GM23338 (cell line): ENCODE results near the gene MYL5. TPM values are rescaled to one million over a fixed set of nuclear protein-coding genes. Genes with fewer than 3 reads are reported as not detected.

Source experiments
- ATAC-seq: fragments of 200-7000 bp; cut with Tn5 transposase; 3 replicates; pipeline ENCODE4 v1.9.1; 2020
- DNase-seq: peaks from one replicate; pipeline ENCODE4 v3.0.0-alpha.2; 2015; ENCODE audit warnings: low spot score
- H2AFZ ChIP-seq: fragments of 200-600 bp; sonication (generic); 2 replicates; pipeline ENCODE4 v1.8.0; 2016; ENCODE audit warnings: antibody characterized with exemption, mild to moderate bottlenecking, moderate library complexity
- H3F3A ChIP-seq: fragments of 200-600 bp; sonication (generic); replicated peaks from 2 replicates; pipeline ENCODE4 v1.8.0; 2017; ENCODE audit warnings: antibody characterized with exemption, mixed run types, low read depth
- H3K27ac ChIP-seq: fragments of 200-600 bp; sonication (generic); 2 replicates; pipeline ENCODE4 v1.6.1; 2016; ENCODE audit warnings: low read depth
- H3K27me3 ChIP-seq: fragments of 200-600 bp; sonication (generic); 2 replicates; pipeline ENCODE4 v1.8.0; 2016; ENCODE audit warnings: mild to moderate bottlenecking, mixed run types, moderate library complexity; ENCODE audit not compliant: insufficient read depth
- H3K36me3 ChIP-seq: fragments of 200-600 bp; sonication (generic); 2 replicates; pipeline ENCODE4 v1.8.0; 2016; ENCODE audit warnings: mild to moderate bottlenecking; ENCODE audit not compliant: insufficient read depth
- H3K4me1 ChIP-seq: fragments of 200-600 bp; sonication (generic); 2 replicates; pipeline ENCODE4 v1.8.0; 2016; ENCODE audit warnings: mild to moderate bottlenecking, moderate library complexity; ENCODE audit not compliant: insufficient read depth
- H3K4me2 ChIP-seq: fragments of 200-600 bp; sonication (generic); 2 replicates; pipeline ENCODE4 v1.7.1; 2017; ENCODE audit warnings: mixed run types
- H3K4me3 ChIP-seq: fragments of 200-600 bp; sonication (generic); 2 replicates; pipeline ENCODE4 v1.6.1; 2016; ENCODE audit warnings: mixed run types
- H3K79me2 ChIP-seq: fragments of 200-600 bp; sonication (generic); replicated peaks from 2 replicates; pipeline ENCODE4 v1.8.0; 2017; ENCODE audit warnings: mild to moderate bottlenecking; ENCODE audit not compliant: insufficient read depth
- H3K9me2 ChIP-seq: fragments of 200-600 bp; sonication (generic); 2 replicates; pipeline ENCODE4 v1.8.0; 2017; ENCODE audit not compliant: insufficient read depth
- H4K20me1 ChIP-seq: fragments of 200-600 bp; sonication (generic); replicated peaks from 2 replicates; pipeline ENCODE4 v1.8.0; 2017; ENCODE audit warnings: mild to moderate bottlenecking; ENCODE audit not compliant: insufficient read depth
- H3K27ac Mint-ChIP-seq: 2 replicates; pipeline ENCODE4 v1.8.0; 2020; ENCODE audit warnings: inconsistent platforms, mild to moderate bottlenecking, moderate library complexity, mixed read lengths
- H3K27me3 Mint-ChIP-seq: 3 replicates; pipeline ENCODE4 v1.8.0; 2022; ENCODE audit warnings: low read depth, mild to moderate bottlenecking, moderate library complexity, mixed read lengths, inconsistent platforms; ENCODE audit not compliant: insufficient read depth, poor library complexity
- H3K36me3 Mint-ChIP-seq: 3 replicates; pipeline ENCODE4 v1.8.0; 2021; ENCODE audit warnings: low read depth, mild to moderate bottlenecking, inconsistent platforms, moderate library complexity, mixed read lengths
- H3K4me1 Mint-ChIP-seq: 3 replicates; pipeline ENCODE4 v1.8.0; 2020; ENCODE audit warnings: mild to moderate bottlenecking, inconsistent platforms, mixed read lengths
- H3K4me3 Mint-ChIP-seq: 3 replicates; pipeline ENCODE4 v1.8.0; 2021; ENCODE audit warnings: moderate library complexity, mild to moderate bottlenecking, inconsistent platforms, mixed read lengths
- H3K9me3 Mint-ChIP-seq: 3 replicates; pipeline ENCODE4 v1.8.0; 2020; ENCODE audit warnings: moderate library complexity, mild to moderate bottlenecking, inconsistent platforms, mixed read lengths
- CREB1 ChIP-seq: fragments of 250-450 bp; sonication (Bioruptor Pico); IDR thresholded peaks from 2 replicates; pipeline ENCODE4 v1.5.0; 2020; ENCODE audit warnings: low read depth, mild to moderate bottlenecking, moderate library complexity
- EZH2 ChIP-seq: fragments of 200-600 bp; sonication (generic); IDR thresholded peaks from one replicate; pipeline ENCODE4 v1.8.0; 2017; ENCODE audit warnings: antibody characterized with exemption, mild to moderate bottlenecking, low read depth; ENCODE audit not compliant: unreplicated experiment
- EZH2phosphoT487 ChIP-seq: fragments of 200-600 bp; sonication (generic); IDR thresholded peaks from one replicate; pipeline ENCODE4 v1.8.1; 2018; ENCODE audit warnings: antibody characterized with exemption; ENCODE audit not compliant: unreplicated experiment
- JUNB ChIP-seq: IDR thresholded peaks from one replicate; pipeline ENCODE4 v1.6.1; 2016; ENCODE audit warnings: antibody characterized with exemption; ENCODE audit not compliant: unreplicated experiment
- NANOG ChIP-seq: IDR thresholded peaks from 2 replicates; pipeline ENCODE4 v1.6.1; 2016; ENCODE audit warnings: antibody characterized with exemption, borderline replicate concordance
- POLR2AphosphoS5 ChIP-seq: IDR thresholded peaks from 2 replicates; pipeline ENCODE4 v1.6.1; 2016; ENCODE audit warnings: antibody characterized with exemption, low read depth
- STAT1 ChIP-seq: IDR thresholded peaks from one replicate; pipeline ENCODE4 v1.6.1; 2016; ENCODE audit warnings: antibody characterized with exemption; ENCODE audit not compliant: unreplicated experiment
- ZNF114 ChIP-seq: fragments of 250-450 bp; sonication (Bioruptor Pico); IDR thresholded peaks from 2 replicates; pipeline ENCODE4 v1.5.0; 2020; ENCODE audit warnings: mild to moderate bottlenecking, moderate library complexity
- ZNF331 ChIP-seq: fragments of 250-450 bp; sonication (Bioruptor Pico); IDR thresholded peaks from 2 replicates; pipeline ENCODE4 v1.5.0; 2020; ENCODE audit warnings: low read depth, mild to moderate bottlenecking, moderate library complexity
- polyA plus RNA-seq: library from polyadenylated mRNA; unstranded; fragments of >200 nt; fragmentation: Nextera tagmentation; extraction: Ambion mirVana; gene quantifications from 2 replicates; pipeline ENCODE4 v1.2.1, GENCODE V29; 2016
- total RNA-seq: library from RNA; depleted of rRNA; stranded (reverse); fragments of >200 nt; shearing (Covaris generic); gene quantifications from 2 replicates; pipeline ENCODE4 v1.2.3, GENCODE V29; 2014
- TF ChIP-seq, protein P1 (sequence below): fragments of 250-450 bp; sonication (Bioruptor Pico); IDR thresholded peaks from 2 replicates; pipeline ENCODE4 v1.5.0; 2020; ENCODE audit warnings: mild to moderate bottlenecking, moderate library complexity
- TF ChIP-seq, protein P2 (sequence below), 2 experiments: fragments of 200-600 bp in 1 of 2; sonication (generic) in 1 of 2; conservative IDR thresholded peaks; 2 replicates each; pipeline versions ENCODE4 v1.5.1 to v1.6.1; 2016 to 2017; ENCODE audit warnings: antibody characterized with exemption in 2 of 2, low read depth in 2 of 2, mild to moderate bottlenecking in 2 of 2, moderate library complexity in 1 of 2
- TF ChIP-seq, protein P3 (sequence below): IDR thresholded peaks from 2 replicates; pipeline ENCODE4 v1.6.1; 2016; ENCODE audit warnings: antibody characterized with exemption
- TF ChIP-seq, protein P4 (sequence below): IDR thresholded peaks from one replicate; pipeline ENCODE4 v1.6.1; 2018; ENCODE audit warnings: antibody characterized with exemption; ENCODE audit not compliant: unreplicated experiment

MYL5 gene
- total and polyA plus RNA-seq, 2 experiments from 2014 or later: 3.0 to 4.4 TPM

DNA sequence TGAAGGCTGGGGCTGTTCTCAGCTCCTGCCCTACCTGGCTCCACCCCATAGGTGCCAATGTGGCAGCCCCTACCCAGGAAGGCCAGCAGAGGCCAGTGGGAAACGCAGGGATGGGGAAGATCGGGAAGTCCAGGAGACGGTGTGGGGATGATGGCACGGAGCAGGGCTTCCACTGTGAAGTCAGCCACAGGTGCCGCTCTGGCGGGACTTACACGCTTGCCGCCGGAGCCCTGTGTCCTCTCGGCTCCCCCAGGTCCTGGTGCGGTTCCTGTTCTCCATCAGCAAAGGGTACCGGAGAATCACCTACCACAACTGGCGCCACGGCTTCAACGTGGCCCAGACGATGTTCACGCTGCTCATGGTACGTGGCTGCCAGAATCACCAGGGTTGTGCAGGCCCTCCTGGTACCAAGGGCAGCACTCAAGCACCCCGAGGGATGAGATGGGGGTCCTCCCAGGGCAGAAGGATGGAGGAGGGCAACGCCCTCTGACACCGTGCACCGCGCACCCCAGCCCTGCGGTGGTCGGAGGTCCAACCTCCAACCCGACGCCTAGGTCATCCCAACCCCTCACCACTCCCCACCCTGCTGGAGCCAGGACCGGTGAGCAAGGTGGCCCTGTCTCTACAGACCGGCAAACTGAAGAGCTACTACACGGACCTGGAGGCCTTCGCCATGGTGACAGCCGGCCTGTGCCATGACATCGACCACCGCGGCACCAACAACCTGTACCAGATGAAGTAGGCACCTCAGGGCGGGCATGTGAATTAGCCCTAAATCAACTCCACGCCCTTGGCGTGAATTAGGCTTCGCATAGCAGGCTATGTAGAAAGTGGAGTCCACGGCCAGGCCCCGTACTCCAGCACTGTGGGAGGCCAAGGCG is 12.2 kb upstream of the MYL5 start:
- Histone ChIP-seq H3K4me3 (no peak overlapping the region), H3K4me1 (no peaks in the 10 kb centered on the region), H3K27ac (no peak overlapping the region), H3K4me2 (no peak overlapping the region), H2AFZ (no peak overlapping the region), H3F3A (0 out of 2 replicates have a peak, but pooled peaks cover 2% of the 10 kb centered on the region), H4K20me1 (no peaks in the 10 kb centered on the region; the same call in 1 of the 2 replicates), H3K27me3 (no peaks in the 10 kb centered on the region), H3K79me2 (no peaks in the 10 kb centered on the region), H3K9me2 (no peaks in the 10 kb centered on the region), H3K36me3 (no peaks in the 10 kb centered on the region)
- Mint-ChIP-seq H3K27me3 (peaks cover 8% of the 10 kb centered on the region), H3K4me3 (peak overlapping the region; percentile 19; the same call in 1 of the 3 replicates), H3K36me3 (peaks cover 12% of the 10 kb centered on the region), H3K9me3 (no peaks in the 10 kb centered on the region; the same call in 2 of the 3 replicates), H3K4me1 (no peaks in the 10 kb centered on the region; the same call in 2 of the 3 replicates), H3K27ac (no peak overlapping the region)
- no peak for DNase-seq
- ATAC-seq: no peak
- no peak for TF ChIP-seq NANOG
- TF ChIP-seq, protein P1, sequence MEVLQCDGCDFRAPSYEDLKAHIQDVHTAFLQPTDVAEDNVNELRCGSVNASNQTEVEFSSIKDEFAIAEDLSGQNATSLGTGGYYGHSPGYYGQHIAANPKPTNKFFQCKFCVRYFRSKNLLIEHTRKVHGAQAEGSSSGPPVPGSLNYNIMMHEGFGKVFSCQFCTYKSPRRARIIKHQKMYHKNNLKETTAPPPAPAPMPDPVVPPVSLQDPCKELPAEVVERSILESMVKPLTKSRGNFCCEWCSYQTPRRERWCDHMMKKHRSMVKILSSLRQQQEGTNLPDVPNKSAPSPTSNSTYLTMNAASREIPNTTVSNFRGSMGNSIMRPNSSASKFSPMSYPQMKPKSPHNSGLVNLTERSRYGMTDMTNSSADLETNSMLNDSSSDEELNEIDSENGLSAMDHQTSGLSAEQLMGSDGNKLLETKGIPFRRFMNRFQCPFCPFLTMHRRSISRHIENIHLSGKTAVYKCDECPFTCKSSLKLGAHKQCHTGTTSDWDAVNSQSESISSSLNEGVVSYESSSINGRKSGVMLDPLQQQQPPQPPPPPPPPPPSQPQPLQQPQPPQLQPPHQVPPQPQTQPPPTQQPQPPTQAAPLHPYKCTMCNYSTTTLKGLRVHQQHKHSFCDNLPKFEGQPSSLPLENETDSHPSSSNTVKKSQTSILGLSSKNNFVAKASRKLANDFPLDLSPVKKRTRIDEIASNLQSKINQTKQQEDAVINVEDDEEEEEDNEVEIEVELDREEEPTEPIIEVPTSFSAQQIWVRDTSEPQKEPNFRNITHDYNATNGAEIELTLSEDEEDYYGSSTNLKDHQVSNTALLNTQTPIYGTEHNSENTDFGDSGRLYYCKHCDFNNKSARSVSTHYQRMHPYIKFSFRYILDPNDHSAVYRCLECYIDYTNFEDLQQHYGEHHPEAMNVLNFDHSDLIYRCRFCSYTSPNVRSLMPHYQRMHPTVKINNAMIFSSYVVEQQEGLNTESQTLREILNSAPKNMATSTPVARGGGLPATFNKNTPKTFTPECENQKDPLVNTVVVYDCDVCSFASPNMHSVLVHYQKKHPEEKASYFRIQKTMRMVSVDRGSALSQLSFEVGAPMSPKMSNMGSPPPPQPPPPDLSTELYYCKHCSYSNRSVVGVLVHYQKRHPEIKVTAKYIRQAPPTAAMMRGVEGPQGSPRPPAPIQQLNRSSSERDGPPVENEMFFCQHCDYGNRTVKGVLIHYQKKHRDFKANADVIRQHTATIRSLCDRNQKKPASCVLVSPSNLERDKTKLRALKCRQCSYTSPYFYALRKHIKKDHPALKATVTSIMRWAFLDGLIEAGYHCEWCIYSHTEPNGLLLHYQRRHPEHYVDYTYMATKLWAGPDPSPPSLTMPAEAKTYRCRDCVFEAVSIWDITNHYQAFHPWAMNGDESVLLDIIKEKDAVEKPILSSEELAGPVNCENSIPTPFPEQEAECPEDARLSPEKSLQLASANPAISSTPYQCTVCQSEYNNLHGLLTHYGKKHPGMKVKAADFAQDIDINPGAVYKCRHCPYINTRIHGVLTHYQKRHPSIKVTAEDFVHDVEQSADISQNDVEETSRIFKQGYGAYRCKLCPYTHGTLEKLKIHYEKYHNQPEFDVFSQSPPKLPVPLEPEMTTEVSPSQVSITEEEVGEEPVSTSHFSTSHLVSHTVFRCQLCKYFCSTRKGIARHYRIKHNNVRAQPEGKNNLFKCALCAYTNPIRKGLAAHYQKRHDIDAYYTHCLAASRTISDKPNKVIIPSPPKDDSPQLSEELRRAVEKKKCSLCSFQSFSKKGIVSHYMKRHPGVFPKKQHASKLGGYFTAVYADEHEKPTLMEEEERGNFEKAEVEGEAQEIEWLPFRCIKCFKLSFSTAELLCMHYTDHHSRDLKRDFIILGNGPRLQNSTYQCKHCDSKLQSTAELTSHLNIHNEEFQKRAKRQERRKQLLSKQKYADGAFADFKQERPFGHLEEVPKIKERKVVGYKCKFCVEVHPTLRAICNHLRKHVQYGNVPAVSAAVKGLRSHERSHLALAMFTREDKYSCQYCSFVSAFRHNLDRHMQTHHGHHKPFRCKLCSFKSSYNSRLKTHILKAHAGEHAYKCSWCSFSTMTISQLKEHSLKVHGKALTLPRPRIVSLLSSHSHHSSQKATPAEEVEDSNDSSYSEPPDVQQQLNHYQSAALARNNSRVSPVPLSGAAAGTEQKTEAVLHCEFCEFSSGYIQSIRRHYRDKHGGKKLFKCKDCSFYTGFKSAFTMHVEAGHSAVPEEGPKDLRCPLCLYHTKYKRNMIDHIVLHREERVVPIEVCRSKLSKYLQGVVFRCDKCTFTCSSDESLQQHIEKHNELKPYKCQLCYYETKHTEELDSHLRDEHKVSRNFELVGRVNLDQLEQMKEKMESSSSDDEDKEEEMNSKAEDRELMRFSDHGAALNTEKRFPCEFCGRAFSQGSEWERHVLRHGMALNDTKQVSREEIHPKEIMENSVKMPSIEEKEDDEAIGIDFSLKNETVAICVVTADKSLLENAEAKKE (CRISPR knock-in tag): no peak
- TF ChIP-seq POLR2AphosphoS5: no peak
- TF ChIP-seq JUNB: no peak
- TF ChIP-seq EZH2phosphoT487: no peak
- TF ChIP-seq ZNF331 (CRISPR knock-in tag): no peak
- TF ChIP-seq CREB1 (CRISPR knock-in tag): no peak
- no peak for TF ChIP-seq EZH2
- TF ChIP-seq, protein P2, sequence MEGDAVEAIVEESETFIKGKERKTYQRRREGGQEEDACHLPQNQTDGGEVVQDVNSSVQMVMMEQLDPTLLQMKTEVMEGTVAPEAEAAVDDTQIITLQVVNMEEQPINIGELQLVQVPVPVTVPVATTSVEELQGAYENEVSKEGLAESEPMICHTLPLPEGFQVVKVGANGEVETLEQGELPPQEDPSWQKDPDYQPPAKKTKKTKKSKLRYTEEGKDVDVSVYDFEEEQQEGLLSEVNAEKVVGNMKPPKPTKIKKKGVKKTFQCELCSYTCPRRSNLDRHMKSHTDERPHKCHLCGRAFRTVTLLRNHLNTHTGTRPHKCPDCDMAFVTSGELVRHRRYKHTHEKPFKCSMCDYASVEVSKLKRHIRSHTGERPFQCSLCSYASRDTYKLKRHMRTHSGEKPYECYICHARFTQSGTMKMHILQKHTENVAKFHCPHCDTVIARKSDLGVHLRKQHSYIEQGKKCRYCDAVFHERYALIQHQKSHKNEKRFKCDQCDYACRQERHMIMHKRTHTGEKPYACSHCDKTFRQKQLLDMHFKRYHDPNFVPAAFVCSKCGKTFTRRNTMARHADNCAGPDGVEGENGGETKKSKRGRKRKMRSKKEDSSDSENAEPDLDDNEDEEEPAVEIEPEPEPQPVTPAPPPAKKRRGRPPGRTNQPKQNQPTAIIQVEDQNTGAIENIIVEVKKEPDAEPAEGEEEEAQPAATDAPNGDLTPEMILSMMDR (conservative IDR thresholded peaks at IDR 0.05; ENCODE audit: low read depth in 2 of 2): no peak
- TF ChIP-seq, protein P3, sequence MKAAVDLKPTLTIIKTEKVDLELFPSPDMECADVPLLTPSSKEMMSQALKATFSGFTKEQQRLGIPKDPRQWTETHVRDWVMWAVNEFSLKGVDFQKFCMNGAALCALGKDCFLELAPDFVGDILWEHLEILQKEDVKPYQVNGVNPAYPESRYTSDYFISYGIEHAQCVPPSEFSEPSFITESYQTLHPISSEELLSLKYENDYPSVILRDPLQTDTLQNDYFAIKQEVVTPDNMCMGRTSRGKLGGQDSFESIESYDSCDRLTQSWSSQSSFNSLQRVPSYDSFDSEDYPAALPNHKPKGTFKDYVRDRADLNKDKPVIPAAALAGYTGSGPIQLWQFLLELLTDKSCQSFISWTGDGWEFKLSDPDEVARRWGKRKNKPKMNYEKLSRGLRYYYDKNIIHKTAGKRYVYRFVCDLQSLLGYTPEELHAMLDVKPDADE: no peak
- TF ChIP-seq, protein P4, sequence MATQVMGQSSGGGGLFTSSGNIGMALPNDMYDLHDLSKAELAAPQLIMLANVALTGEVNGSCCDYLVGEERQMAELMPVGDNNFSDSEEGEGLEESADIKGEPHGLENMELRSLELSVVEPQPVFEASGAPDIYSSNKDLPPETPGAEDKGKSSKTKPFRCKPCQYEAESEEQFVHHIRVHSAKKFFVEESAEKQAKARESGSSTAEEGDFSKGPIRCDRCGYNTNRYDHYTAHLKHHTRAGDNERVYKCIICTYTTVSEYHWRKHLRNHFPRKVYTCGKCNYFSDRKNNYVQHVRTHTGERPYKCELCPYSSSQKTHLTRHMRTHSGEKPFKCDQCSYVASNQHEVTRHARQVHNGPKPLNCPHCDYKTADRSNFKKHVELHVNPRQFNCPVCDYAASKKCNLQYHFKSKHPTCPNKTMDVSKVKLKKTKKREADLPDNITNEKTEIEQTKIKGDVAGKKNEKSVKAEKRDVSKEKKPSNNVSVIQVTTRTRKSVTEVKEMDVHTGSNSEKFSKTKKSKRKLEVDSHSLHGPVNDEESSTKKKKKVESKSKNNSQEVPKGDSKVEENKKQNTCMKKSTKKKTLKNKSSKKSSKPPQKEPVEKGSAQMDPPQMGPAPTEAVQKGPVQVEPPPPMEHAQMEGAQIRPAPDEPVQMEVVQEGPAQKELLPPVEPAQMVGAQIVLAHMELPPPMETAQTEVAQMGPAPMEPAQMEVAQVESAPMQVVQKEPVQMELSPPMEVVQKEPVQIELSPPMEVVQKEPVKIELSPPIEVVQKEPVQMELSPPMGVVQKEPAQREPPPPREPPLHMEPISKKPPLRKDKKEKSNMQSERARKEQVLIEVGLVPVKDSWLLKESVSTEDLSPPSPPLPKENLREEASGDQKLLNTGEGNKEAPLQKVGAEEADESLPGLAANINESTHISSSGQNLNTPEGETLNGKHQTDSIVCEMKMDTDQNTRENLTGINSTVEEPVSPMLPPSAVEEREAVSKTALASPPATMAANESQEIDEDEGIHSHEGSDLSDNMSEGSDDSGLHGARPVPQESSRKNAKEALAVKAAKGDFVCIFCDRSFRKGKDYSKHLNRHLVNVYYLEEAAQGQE: no peak
- TF ChIP-seq ZNF114: no peak
- TF ChIP-seq STAT1: no peak
